ENCODE measurements around the gene TSPO. TPM values are rescaled to one million over a fixed set of nuclear protein-coding genes. Genes with fewer than 3 reads are reported as not detected.

TSPO gene
- total and polyA plus RNA-seq, 9 of the 15 experiments (the other 6 are each of a cell fraction or from before 2014, with no cell fraction given), result 4.9 to 126 (median 25.3) TPM

DNA sequence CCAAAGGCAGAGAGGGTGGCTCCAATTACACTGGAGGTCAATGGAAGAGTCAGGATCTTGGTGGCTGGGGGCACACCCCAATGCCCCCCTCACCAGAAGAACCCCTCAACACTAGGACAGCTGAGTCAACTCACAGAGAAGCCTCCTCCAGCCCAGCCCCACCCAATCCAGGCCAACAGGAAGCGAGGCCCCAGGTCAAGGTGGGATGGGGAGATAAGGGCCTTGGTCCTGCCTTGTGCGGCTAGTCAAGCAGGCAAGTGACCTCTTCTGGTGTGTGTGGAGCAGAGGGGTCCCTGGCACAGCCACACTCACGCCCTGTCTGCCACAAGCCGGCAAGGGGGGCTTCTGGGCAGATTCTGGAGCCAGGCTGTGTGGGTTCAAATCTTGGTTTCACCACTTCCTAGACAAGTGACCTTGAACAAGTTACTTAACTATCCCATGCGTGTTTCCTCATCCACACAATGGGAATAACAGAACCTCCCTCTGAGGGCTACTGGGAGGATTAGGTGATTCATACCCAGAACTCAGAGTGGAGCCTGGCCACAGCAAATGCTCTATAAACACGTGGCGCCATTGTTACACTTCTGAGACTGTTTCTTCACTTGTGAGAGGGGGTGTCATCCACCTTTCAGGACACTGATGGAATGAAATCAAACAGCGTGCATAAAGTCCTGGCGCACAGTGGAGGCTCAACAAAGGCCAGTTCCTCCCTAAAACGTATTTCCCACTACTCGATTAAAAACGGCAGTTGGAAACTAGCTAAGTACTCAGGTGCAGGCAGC, 32.3 kb downstream of the TSPO start (continued):
- no peak for TF ChIP-seq NFYB (IDR thresholded peaks at IDR 0.05; ENCODE audit: extremely low read depth, insufficient read length)
- TF ChIP-seq POLR2A (conservative IDR thresholded peaks at IDR 0.05), result peak; percentile 64
- no peak for TF ChIP-seq TAF15 (IDR thresholded peaks at IDR 0.05; ENCODE audit: low read depth, low read length)
- TF ChIP-seq ZNF695 (CRISPR knock-in tag; IDR thresholded peaks at IDR 0.05), result no peak
- TF ChIP-seq ZNF12 (CRISPR knock-in tag; IDR thresholded peaks at IDR 0.05), result no peak
- peak; percentile 78 for TF ChIP-seq MYC (IDR thresholded peaks at IDR 0.05; ENCODE audit: low read depth, low read length)
- TF ChIP-seq MYC (CRISPR knock-in tag; IDR thresholded peaks at IDR 0.05; ENCODE audit: borderline replicate concordance, low read depth), result no peak
- TF ChIP-seq BHLHE40 (IDR thresholded peaks at IDR 0.05; ENCODE audit: low read length), result peak; percentile 62
- no peak for TF ChIP-seq ZNF24 (IDR thresholded peaks at IDR 0.05)
- TF ChIP-seq, protein P1, sequence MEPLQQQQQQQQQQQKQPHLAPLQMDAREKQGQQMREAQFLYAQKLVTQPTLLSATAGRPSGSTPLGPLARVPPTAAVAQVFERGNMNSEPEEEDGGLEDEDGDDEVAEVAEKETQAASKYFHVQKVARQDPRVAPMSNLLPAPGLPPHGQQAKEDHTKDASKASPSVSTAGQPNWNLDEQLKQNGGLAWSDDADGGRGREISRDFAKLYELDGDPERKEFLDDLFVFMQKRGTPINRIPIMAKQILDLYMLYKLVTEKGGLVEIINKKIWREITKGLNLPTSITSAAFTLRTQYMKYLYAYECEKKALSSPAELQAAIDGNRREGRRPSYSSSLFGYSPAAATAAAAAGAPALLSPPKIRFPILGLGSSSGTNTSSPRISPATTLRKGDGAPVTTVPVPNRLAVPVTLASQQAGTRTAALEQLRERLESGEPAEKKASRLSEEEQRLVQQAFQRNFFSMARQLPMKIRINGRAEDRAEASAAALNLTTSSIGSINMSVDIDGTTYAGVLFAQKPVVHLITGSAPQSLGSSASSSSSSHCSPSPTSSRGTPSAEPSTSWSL (CRISPR knock-in tag; IDR thresholded peaks at IDR 0.05; ENCODE audit: borderline replicate concordance), result no peak
- 0 out of 2 replicates have a peak, but pooled peaks have one; percentile 59 for TF ChIP-seq SP1 (CRISPR knock-in tag; IDR thresholded peaks at IDR 0.05)
- TF ChIP-seq, protein P2, sequence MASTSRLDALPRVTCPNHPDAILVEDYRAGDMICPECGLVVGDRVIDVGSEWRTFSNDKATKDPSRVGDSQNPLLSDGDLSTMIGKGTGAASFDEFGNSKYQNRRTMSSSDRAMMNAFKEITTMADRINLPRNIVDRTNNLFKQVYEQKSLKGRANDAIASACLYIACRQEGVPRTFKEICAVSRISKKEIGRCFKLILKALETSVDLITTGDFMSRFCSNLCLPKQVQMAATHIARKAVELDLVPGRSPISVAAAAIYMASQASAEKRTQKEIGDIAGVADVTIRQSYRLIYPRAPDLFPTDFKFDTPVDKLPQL (IDR thresholded peaks at IDR 0.05; ENCODE audit: extremely low read depth, insufficient read length), result no peak
- peak; percentile 66 for TF ChIP-seq RBFOX2 (IDR thresholded peaks at IDR 0.05; ENCODE audit: low read depth, low read length)
- TF ChIP-seq KDM4B (IDR thresholded peaks at IDR 0.05; ENCODE audit: borderline replicate concordance in 2 of 2, low read depth in 1 of 2), result no peak
- no peak for TF ChIP-seq ZNF583 (CRISPR knock-in tag; IDR thresholded peaks at IDR 0.05)
- TF ChIP-seq RNF2 (IDR thresholded peaks at IDR 0.05), result peak; percentile 84
- TF ChIP-seq, protein P3, sequence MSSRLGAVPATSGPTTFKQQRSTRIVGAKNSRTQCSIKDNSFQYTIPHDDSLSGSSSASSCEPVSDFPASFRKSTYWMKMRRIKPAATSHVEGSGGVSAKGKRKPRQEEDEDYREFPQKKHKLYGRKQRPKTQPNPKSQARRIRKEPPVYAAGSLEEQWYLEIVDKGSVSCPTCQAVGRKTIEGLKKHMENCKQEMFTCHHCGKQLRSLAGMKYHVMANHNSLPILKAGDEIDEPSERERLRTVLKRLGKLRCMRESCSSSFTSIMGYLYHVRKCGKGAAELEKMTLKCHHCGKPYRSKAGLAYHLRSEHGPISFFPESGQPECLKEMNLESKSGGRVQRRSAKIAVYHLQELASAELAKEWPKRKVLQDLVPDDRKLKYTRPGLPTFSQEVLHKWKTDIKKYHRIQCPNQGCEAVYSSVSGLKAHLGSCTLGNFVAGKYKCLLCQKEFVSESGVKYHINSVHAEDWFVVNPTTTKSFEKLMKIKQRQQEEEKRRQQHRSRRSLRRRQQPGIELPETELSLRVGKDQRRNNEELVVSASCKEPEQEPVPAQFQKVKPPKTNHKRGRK (tag; IDR thresholded peaks at IDR 0.05), result no peak
- TF ChIP-seq, protein P4, sequence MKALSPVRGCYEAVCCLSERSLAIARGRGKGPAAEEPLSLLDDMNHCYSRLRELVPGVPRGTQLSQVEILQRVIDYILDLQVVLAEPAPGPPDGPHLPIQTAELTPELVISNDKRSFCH (CRISPR knock-in tag; IDR thresholded peaks at IDR 0.05), result no peak
- TF ChIP-seq, protein P4 (tag; IDR thresholded peaks at IDR 0.05), result no peak; the same call in 1 of the 2 replicates
- peak; percentile 73; the same call in 1 of the 2 replicates for TF ChIP-seq JUND (IDR thresholded peaks at IDR 0.05; ENCODE audit: borderline replicate concordance, low read depth, low read length)
- TF ChIP-seq JUND (tag; IDR thresholded peaks at IDR 0.05; ENCODE audit: borderline replicate concordance, low read depth, low read length), result peak; percentile 61; the same call in 2 of the 3 replicates
- TF ChIP-seq PTTG1 (tag; IDR thresholded peaks at IDR 0.05; ENCODE audit: low read depth), result no peak
